ENCODE data around the gene RNF169.

GRCh38 chr11:74749965-74750296, 1.3 kb downstream of the RNF169 start:
- TF ChIP-seq POLR2A (IDR thresholded peaks at IDR 0.05) = no peak
- TF ChIP-seq, protein P1, sequence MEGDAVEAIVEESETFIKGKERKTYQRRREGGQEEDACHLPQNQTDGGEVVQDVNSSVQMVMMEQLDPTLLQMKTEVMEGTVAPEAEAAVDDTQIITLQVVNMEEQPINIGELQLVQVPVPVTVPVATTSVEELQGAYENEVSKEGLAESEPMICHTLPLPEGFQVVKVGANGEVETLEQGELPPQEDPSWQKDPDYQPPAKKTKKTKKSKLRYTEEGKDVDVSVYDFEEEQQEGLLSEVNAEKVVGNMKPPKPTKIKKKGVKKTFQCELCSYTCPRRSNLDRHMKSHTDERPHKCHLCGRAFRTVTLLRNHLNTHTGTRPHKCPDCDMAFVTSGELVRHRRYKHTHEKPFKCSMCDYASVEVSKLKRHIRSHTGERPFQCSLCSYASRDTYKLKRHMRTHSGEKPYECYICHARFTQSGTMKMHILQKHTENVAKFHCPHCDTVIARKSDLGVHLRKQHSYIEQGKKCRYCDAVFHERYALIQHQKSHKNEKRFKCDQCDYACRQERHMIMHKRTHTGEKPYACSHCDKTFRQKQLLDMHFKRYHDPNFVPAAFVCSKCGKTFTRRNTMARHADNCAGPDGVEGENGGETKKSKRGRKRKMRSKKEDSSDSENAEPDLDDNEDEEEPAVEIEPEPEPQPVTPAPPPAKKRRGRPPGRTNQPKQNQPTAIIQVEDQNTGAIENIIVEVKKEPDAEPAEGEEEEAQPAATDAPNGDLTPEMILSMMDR (IDR thresholded peaks at IDR 0.05) = no peak
